Choroid plexus epithelial cell (primary cell): Measurements from ENCODE around the gene P2RX1.
A peak's percentile ranks its signal among the peaks of the same experiment; 100 is the strongest.

ENCODE experiments used
- DNase-seq: peaks from one replicate; pipeline ENCODE4 v3.0.0-alpha.2; 2010; ENCODE audit warnings: low read depth
- H3K4me3 ChIP-seq: 2 replicates; pipeline ENCODE4 v1.5.1; 2011; ENCODE audit warnings: low read depth, mild to moderate bottlenecking, control low read depth, low read length, moderate library complexity
- TF ChIP-seq, protein P1 (sequence below): conservative IDR thresholded peaks from 2 replicates; pipeline ENCODE4 v1.5.1; 2011; ENCODE audit warnings: low read depth, mild to moderate bottlenecking, control low read depth, inconsistent platforms, low read length, moderate library complexity

Gene P2RX1

DNA sequence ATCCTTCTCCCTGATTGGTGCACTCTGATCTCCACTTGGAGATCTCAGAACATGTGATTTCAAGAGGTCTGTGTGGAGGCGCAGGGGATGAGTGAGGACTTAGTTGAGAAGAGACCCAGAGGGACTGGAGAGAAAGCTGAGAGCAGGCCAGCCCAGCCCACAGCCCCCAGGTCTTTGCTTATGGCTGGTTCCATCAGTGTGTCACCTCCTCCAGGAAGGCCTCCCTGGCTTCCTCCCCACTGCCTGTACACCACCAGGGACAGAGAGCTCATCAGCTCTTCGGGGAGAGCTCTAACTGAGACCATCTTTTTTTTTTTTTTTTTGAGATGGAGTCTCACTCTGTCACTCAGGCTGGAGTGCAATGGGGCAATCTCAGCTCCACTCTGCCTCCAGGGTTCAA, 3.4 kb downstream of the P2RX1 start:
- DNase-seq = no peak
- H3K4me3 ChIP-seq = no peak overlapping the region
- TF ChIP-seq, protein P1, sequence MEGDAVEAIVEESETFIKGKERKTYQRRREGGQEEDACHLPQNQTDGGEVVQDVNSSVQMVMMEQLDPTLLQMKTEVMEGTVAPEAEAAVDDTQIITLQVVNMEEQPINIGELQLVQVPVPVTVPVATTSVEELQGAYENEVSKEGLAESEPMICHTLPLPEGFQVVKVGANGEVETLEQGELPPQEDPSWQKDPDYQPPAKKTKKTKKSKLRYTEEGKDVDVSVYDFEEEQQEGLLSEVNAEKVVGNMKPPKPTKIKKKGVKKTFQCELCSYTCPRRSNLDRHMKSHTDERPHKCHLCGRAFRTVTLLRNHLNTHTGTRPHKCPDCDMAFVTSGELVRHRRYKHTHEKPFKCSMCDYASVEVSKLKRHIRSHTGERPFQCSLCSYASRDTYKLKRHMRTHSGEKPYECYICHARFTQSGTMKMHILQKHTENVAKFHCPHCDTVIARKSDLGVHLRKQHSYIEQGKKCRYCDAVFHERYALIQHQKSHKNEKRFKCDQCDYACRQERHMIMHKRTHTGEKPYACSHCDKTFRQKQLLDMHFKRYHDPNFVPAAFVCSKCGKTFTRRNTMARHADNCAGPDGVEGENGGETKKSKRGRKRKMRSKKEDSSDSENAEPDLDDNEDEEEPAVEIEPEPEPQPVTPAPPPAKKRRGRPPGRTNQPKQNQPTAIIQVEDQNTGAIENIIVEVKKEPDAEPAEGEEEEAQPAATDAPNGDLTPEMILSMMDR = no peak

DNA sequence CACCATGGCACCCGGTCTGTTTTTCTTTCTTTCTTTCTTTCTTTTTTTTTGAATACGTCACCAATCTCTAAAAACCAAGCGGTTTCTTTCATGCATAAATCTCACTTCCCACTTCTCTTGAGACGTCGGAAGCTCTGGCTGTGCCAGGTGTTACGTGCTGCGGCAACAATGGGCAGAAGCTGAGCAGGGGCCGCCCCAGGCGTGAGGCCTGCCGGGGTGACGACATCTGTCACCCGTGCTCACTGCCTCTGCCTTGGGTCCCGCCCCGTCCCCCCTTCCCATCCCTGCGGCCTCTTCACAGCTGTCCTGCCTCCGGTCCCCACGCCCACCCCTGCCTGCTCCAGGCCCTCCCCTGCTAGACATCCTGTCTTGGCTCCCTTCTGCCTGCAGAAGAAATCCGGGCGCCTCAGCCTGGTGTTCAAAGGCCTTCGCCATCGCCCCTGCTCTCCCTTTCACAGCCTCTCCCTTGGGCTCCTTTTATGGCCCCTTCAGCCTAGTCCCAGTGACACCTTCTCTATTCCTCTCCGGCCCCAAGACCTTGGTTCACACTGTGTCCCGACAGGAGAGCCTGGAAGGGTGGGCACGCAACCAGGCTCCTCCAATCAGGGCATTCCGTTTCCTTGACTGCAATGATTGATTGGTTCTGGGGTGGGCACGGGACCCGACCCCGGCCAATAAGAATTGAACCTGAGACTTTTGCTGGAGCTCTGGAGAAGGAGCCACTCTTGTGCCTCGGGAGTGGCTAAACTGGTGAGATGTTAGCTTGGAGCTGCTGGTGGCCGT, 4.8 kb downstream of the P2RX1 start:
- TF ChIP-seq, protein P1 = no peak
- no peak for DNase-seq
- H3K4me3 ChIP-seq = no peak overlapping the region

DNA sequence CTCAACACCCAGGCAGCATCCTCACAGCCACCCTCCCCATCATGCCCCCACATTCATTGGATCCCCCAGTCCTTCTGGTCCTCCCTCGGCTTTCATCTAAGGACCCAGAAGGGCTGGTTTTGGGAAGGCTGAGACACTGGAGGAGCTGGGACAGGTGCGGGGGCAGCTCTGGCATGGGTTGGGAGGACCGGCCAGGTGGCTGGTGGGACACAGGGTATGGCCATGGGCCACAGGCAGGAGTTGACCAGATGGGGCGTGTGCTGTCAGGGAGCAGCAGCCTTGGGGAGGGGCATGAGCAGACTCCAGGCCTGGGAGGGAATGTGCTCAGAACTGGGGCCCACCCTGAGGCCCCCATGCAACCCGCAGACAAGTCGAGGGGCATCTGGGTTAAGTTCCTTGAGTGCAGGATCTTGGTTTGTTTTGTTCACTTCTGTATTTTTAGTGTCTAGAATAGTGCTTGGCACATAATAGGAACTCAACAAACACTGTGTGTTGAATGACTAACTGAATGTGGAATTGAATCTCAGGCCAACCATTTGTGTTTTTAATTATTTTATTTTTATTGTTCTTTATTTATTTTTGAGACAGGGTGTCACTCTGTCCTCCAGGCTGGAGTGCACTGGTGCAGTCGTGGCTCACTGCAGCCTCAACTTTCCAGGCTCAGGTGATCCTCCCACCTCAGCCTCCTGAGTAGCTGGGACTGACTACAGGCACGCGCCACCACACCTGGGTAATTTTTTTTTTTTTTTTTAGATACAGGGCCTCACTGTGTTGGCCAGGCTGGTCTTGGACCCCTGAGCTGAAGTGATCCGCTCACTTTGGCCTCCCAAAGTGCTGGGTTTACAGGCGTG, 5.6 kb downstream of the P2RX1 start:
- no peak for DNase-seq
- TF ChIP-seq, protein P1 = no peak
- no peak overlapping the region for H3K4me3 ChIP-seq

DNA sequence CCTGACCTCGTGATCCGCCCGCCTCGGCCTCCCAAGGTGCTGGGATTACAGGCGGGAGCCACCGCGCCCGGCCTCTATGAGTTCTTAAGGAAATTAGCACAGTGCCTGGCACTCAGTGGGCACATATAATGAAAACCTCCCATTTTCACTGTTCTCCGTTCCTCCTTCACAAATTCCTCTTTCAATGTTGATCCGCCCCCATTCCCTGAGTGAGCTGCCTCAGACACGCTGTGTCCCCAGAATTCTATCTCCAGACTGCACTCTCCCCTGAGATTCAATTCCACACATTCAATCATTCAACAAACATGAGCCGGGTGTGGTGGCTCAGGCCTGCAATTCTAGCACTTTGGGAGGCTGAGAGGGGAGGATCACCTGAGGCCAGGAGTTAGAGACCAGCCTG, 7.0 kb downstream of the P2RX1 start:
- TF ChIP-seq, protein P1 = no peak

DNA sequence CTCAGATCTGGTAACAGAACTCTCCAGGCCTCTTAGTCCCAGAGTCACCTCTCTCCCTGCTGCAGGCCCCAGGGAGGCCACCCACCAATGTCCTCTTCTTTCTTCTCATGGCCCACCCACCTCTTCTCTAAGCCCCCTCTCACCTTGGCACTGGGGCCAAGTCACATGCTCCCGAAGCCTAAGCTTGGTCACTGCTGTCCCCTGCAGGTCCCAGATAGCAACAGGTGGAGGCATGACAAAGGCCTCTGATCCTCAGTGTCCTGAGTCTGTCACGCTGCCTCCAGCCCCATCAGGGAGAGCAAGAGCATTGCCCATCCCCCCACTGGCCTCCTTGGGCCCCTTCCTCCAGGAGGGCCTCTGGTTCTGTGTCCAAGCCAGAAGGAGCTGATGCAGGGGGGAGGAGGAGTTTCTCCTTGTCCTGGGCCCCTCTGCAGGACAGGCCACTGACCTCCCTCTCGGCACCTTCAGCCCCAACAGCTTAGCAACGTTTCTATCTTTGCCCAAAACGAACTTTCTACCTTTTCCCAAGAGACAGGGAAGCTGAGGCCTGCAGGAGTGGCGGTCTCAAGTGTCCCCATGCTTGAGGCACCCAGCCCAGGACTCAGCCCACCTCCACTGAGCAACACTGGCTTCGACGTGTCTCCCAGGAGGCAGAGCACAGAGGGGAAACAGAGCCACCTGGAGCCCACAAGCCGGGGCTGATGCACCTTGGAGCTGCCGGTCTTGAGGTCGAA, 8.6 kb downstream of the P2RX1 start:
- TF ChIP-seq, protein P1 = peak; percentile 35

More for the DNA sequence above, 7.0 kb downstream of the P2RX1 start:
- DNase-seq = no peak
- no peak overlapping the region for H3K4me3 ChIP-seq

DNA sequence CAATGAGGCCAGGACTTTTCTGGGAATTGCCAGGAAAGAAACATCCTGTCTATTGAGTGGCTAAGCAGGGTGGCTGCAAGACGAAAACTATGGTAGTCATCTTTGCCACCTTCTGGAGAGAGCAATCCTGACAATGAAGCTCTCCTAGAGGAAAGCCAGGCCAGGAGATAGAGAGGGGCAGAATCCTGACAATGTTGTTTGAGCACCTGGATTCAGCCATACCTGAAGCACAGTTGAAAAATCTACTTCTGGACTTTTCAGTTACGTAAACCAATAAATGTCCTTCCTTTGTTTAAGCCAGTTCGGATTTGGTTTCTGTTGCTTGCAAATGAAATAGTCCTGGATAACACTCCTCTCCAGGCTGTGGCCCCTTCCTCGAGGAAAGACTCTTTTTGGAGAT, 9.4 kb downstream of the P2RX1 start:
- H3K4me3 ChIP-seq = no peak overlapping the region
- no peak for DNase-seq
- TF ChIP-seq, protein P1 = no peak

More for the DNA sequence above, 8.6 kb downstream of the P2RX1 start:
- H3K4me3 ChIP-seq = no peak overlapping the region
- no peak for DNase-seq
